OCI-LY3 (cell line): ENCODE results near the gene IDS.
"Not testable (repeated sequence)": the region's sequence is repeated elsewhere in the genome, so short reads cannot be mapped to it uniquely, and the experiment has no call there.

Experiments
- H2AFZ ChIP-seq: fragments of 200-600, 300-600 bp; shearing (Covaris generic); 2 replicates; pipeline ENCODE4 v1.6.0; 2014; ENCODE audit warnings: antibody characterized with exemption, low read depth, low read length
- H3K27ac ChIP-seq: fragments of 200-600, 300-600 bp; sonication (generic); 2 replicates; pipeline ENCODE4 v1.5.1; 2014; ENCODE audit warnings: mild to moderate bottlenecking, low read length, moderate library complexity, mixed read lengths
- H3K27me3 ChIP-seq: fragments of 200-600, 300-600 bp; sonication (generic); 2 replicates; pipeline ENCODE4 v1.6.1; 2014; ENCODE audit warnings: low read depth, low read length, mixed read lengths
- H3K36me3 ChIP-seq: fragments of 200-600, 300-600 bp; sonication (generic); replicated peaks from 2 replicates; pipeline ENCODE3; 2014; ENCODE audit warnings: low read depth, low read length, mixed read lengths
- H3K4me1 ChIP-seq: fragments of 300-600, 200-600 bp; sonication (generic); 2 replicates; pipeline ENCODE4 v1.6.1; 2014; ENCODE audit warnings: low read length, mixed read lengths
- H3K4me2 ChIP-seq: fragments of 200-600, 300-600 bp; sonication (generic); 2 replicates; pipeline ENCODE4 v1.6.1; 2014; ENCODE audit warnings: low read length, mixed read lengths
- H3K4me3 ChIP-seq: fragments of 300-600, 200-600 bp; sonication (generic); 2 replicates; pipeline ENCODE4 v1.5.1; 2014; ENCODE audit warnings: antibody characterized with exemption, mild to moderate bottlenecking, low read length, moderate library complexity
- H3K79me2 ChIP-seq: fragments of 300-600, 200-600 bp; shearing (Covaris generic); 2 replicates; pipeline ENCODE4 v1.6.1; 2014; ENCODE audit warnings: mild to moderate bottlenecking, low read length, mixed read lengths
- H3K9ac ChIP-seq: fragments of 300-600, 200-600 bp; shearing (Covaris generic); 2 replicates; pipeline ENCODE4 v1.6.0; 2014; ENCODE audit warnings: mild to moderate bottlenecking, low read length, moderate library complexity
- H3K9me3 ChIP-seq: fragments of 200-600, 300-600 bp; shearing (Covaris generic); 2 replicates; pipeline ENCODE4 v1.6.1; 2014; ENCODE audit warnings: low read length, mixed read lengths; ENCODE audit not compliant: insufficient read depth
- H4K20me1 ChIP-seq: fragments of 200-600, 300-600 bp; sonication (generic); 2 replicates; pipeline ENCODE4 v1.6.1; 2016; ENCODE audit warnings: low read length, mixed read lengths; ENCODE audit not compliant: insufficient read depth
- EZH2phosphoT487 ChIP-seq: fragments of 200-600 bp; shearing (Covaris generic); IDR thresholded peaks from 2 replicates; pipeline ENCODE4 v1.6.1; 2018; ENCODE audit warnings: antibody characterized with exemption, mixed run types, low read depth
- TF ChIP-seq, protein P1 (sequence below): fragments of 200-600, 300-600 bp; sonication (generic); IDR thresholded peaks from 2 replicates; pipeline ENCODE4 v1.5.1; 2014; ENCODE audit warnings: antibody characterized with exemption, low read length, low read depth

IDS gene

GRCh38 chrX:149490100-149490499 is 15.0 kb downstream of the IDS start:
- H3K9me3 ChIP-seq: no peaks in the 10 kb centered on the region
- H4K20me1 ChIP-seq: peaks cover 21% of the 10 kb centered on the region; the same call in 1 of the 2 replicates
- H3K27ac ChIP-seq: no peak overlapping the region
- H3K9ac ChIP-seq: no peak overlapping the region
- peaks cover 70% of the 10 kb centered on the region for H3K36me3 ChIP-seq
- no peak overlapping the region for H3K4me3 ChIP-seq
- no peak overlapping the region for H2AFZ ChIP-seq
- no peaks in the 10 kb centered on the region for H3K27me3 ChIP-seq
- no peak overlapping the region for H3K4me2 ChIP-seq
- TF ChIP-seq EZH2phosphoT487: no peak
- TF ChIP-seq, protein P1, sequence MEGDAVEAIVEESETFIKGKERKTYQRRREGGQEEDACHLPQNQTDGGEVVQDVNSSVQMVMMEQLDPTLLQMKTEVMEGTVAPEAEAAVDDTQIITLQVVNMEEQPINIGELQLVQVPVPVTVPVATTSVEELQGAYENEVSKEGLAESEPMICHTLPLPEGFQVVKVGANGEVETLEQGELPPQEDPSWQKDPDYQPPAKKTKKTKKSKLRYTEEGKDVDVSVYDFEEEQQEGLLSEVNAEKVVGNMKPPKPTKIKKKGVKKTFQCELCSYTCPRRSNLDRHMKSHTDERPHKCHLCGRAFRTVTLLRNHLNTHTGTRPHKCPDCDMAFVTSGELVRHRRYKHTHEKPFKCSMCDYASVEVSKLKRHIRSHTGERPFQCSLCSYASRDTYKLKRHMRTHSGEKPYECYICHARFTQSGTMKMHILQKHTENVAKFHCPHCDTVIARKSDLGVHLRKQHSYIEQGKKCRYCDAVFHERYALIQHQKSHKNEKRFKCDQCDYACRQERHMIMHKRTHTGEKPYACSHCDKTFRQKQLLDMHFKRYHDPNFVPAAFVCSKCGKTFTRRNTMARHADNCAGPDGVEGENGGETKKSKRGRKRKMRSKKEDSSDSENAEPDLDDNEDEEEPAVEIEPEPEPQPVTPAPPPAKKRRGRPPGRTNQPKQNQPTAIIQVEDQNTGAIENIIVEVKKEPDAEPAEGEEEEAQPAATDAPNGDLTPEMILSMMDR: no peak
- no peaks in the 10 kb centered on the region for H3K4me1 ChIP-seq
- no peaks in the 10 kb centered on the region for H3K79me2 ChIP-seq

- H3K27ac ChIP-seq, H3K4me1 ChIP-seq, H3K79me2 ChIP-seq, H3K4me2 ChIP-seq, H2AFZ ChIP-seq, H3K27me3 ChIP-seq, H3K9me3 ChIP-seq, H3K4me3 ChIP-seq, H3K9ac ChIP-seq: not testable (repeated sequence)
- Histone ChIP-seq H4K20me1 (peaks cover 15% of the 10 kb centered on the region; the same call in 1 of the 2 replicates), H3K36me3 (peaks cover 67% of the 10 kb centered on the region)
These were observed 16.6 kb downstream of the IDS start for GRCh38 chrX:149488411-149489052.

GRCh38 chrX:149488008-149488407 is 17.1 kb downstream of the IDS start:
- peaks cover 11% of the 10 kb centered on the region; the same call in 1 of the 2 replicates for H4K20me1 ChIP-seq
- H3K36me3 ChIP-seq: peaks cover 68% of the 10 kb centered on the region
- H3K27me3 ChIP-seq, H3K4me1 ChIP-seq, H3K4me3 ChIP-seq, H3K27ac ChIP-seq, H2AFZ ChIP-seq, H3K4me2 ChIP-seq, H3K79me2 ChIP-seq, H3K9me3 ChIP-seq, H3K9ac ChIP-seq: not testable (repeated sequence)

GRCh38 chrX:149487292-149487691 is 17.8 kb downstream of the IDS start:
- TF ChIP-seq, protein P1: 0 out of 2 replicates have a peak, but pooled peaks have one; percentile 11
- no peak for TF ChIP-seq EZH2phosphoT487
- peaks cover 73% of the 10 kb centered on the region for H3K36me3 ChIP-seq
- H3K79me2 ChIP-seq: no peaks in the 10 kb centered on the region
- H3K4me3 ChIP-seq: no peak overlapping the region
- no peak overlapping the region for H3K27ac ChIP-seq
- H3K9ac ChIP-seq: no peak overlapping the region
- no peak overlapping the region for H2AFZ ChIP-seq
- H4K20me1 ChIP-seq: peaks cover 7% of the 10 kb centered on the region; the same call in 1 of the 2 replicates
- no peaks in the 10 kb centered on the region for H3K9me3 ChIP-seq
- no peaks in the 10 kb centered on the region for H3K27me3 ChIP-seq
- H3K4me2 ChIP-seq: no peak overlapping the region
- no peaks in the 10 kb centered on the region for H3K4me1 ChIP-seq

- Histone ChIP-seq H4K20me1 (no peaks in the 10 kb centered on the region), H3K4me3 (no peak overlapping the region), H3K4me2 (no peak overlapping the region), H2AFZ (no peak overlapping the region), H3K27me3 (no peaks in the 10 kb centered on the region), H3K27ac (no peak overlapping the region), H3K79me2 (no peaks in the 10 kb centered on the region), H3K36me3 (peaks cover 14% of the 10 kb centered on the region), H3K4me1 (no peaks in the 10 kb centered on the region), H3K9me3 (no peaks in the 10 kb centered on the region), H3K9ac (no peak overlapping the region)
- TF ChIP-seq, protein P1: no peak
- TF ChIP-seq EZH2phosphoT487: no peak
These were observed 28.6 kb downstream of the IDS start for GRCh38 chrX:149476513-149476912.
